GM12878 (cell line): Measurements from ENCODE around the gene AURKA. TPM values are rescaled to one million over a fixed set of nuclear protein-coding genes. Genes with fewer than 3 reads are reported as not detected.

ENCODE experiments used
- ATAC-seq: fragments of 200-7000 bp; cut with Tn5 transposase; 3 replicates; pipeline ENCODE4 v1.9.1; 2020; ENCODE audit warnings: mild to moderate bottlenecking, moderate library complexity
- BruUV-seq: library from RNA; stranded (reverse); fragments of 400-500 nt; replicated peaks from 2 replicates; lab custom pipeline; 2021; lab: Mats Ljungman, UMichigan
- CTCF ChIA-PET: fragments of 300-600 bp; sonication (Branson Sonifier 250); formaldehyde crosslinking; extraction: SDS; loops from one replicate; lab custom pipeline; 2021; ENCODE audit warnings: inconsistent platforms; lab: Yijun Ruan, JAX
- POLR2A ChIA-PET: fragments of 350-600 bp; formaldehyde crosslinking; extraction: SDS; loops from one replicate; lab custom pipeline; 2021; ENCODE audit warnings: inconsistent platforms; lab: Charles Lee
- RAD21 ChIA-PET: fragments of 300-600 bp; sonication (Branson Sonifier 250); formaldehyde crosslinking; loops from one replicate; lab custom pipeline; 2023; ENCODE audit warnings: antibody characterized with exemption; ENCODE audit not compliant: unreplicated experiment; lab: Charles Lee
- SMC1A ChIA-PET: fragments of 300-600 bp; sonication (Branson Sonifier 250); formaldehyde crosslinking; loops from one replicate; lab custom pipeline; 2023; ENCODE audit not compliant: unreplicated experiment, uncharacterized antibody; lab: Charles Lee
- DNase-seq: peaks from one replicate; pipeline ENCODE4 v3.0.0-alpha.2; 2011; ENCODE audit warnings: low read depth, low spot score
- FAIRE-seq: peaks from 3 replicates; lab custom pipeline; 2011; peaks lifted over from hg19 to GRCh38; lab: Jason Lieb, UNC
- H2AFZ ChIP-seq: 2 replicates; pipeline ENCODE4 v1.6.0; 2011; ENCODE audit warnings: low read depth, low read length, control low read depth; ENCODE audit not compliant: control insufficient read depth
- H3K27ac ChIP-seq: 2 replicates; pipeline ENCODE4 v1.5.1; 2011; ENCODE audit warnings: control low read depth; ENCODE audit not compliant: control insufficient read depth, insufficient read depth
- H3K27me3 ChIP-seq, 2 experiments: replicated peaks in 1 of 2; 2 replicates each; pipeline versions ENCODE4 v1.6.0 to v1.6.1; 2011; ENCODE audit warnings: low read length in 1 of 2; ENCODE audit not compliant: control insufficient read depth in 2 of 2, insufficient read depth in 2 of 2
- H3K36me3 ChIP-seq, 2 experiments: 2 replicates each; pipeline ENCODE4 v1.5.1; 2011; ENCODE audit warnings: low read length in 1 of 2; ENCODE audit not compliant: control insufficient read depth in 2 of 2, insufficient read depth in 2 of 2
- H3K4me1 ChIP-seq: 2 replicates; pipeline ENCODE4 v1.6.1; 2011; ENCODE audit warnings: mild to moderate bottlenecking, low read length, moderate library complexity, mixed read lengths; ENCODE audit not compliant: control insufficient read depth, insufficient read depth
- H3K4me2 ChIP-seq: 2 replicates; pipeline ENCODE4 v1.6.0; 2011; ENCODE audit warnings: control low read depth; ENCODE audit not compliant: control insufficient read depth, insufficient read depth
- H3K4me3 ChIP-seq: fragments of 200-600 bp; sonication (generic); 2 replicates; pipeline ENCODE4 v1.5.1; 2016
- H3K79me2 ChIP-seq: 2 replicates; pipeline ENCODE4 v1.6.0; 2011; ENCODE audit warnings: low read length; ENCODE audit not compliant: control insufficient read depth, insufficient read depth
- H3K9ac ChIP-seq: 2 replicates; pipeline ENCODE4 v1.8.0; 2011; ENCODE audit warnings: low read length, control low read depth, mixed read lengths; ENCODE audit not compliant: control insufficient read depth, insufficient read depth
- H3K9me3 ChIP-seq: replicated peaks from 3 replicates; pipeline ENCODE4 v1.5.1; 2011; ENCODE audit warnings: mild to moderate bottlenecking, low read length; ENCODE audit not compliant: control insufficient read depth, insufficient read depth
- H4K20me1 ChIP-seq: 2 replicates; pipeline ENCODE4 v1.6.0; 2011; ENCODE audit not compliant: control insufficient read depth, insufficient read depth
- ESRRA ChIP-seq: IDR thresholded peaks from 2 replicates; pipeline ENCODE4 v1.6.1; 2012; ENCODE audit warnings: mild to moderate bottlenecking, low read length, improper control_type of control experiment
- HDAC2 ChIP-seq: fragments of 200-600 bp; sonication (generic); IDR thresholded peaks from 2 replicates; pipeline ENCODE4 v1.6.1; 2017
- POU2F2 ChIP-seq: IDR thresholded peaks from 3 replicates; pipeline ENCODE4 v1.6.1; 2011; ENCODE audit warnings: low read depth, mild to moderate bottlenecking, low read length, borderline replicate concordance
- SMC3 ChIP-seq: IDR thresholded peaks from 2 replicates; pipeline ENCODE4 v1.6.1; 2011; ENCODE audit warnings: low read length, improper control_type of control experiment, borderline replicate concordance
- SP1 ChIP-seq: IDR thresholded peaks from one replicate; pipeline ENCODE4 v1.6.1; 2011; ENCODE audit warnings: low read depth, low read length
- SPI1 ChIP-seq: IDR thresholded peaks from 2 replicates; pipeline ENCODE4 v1.6.1; 2011; ENCODE audit warnings: low read depth, mild to moderate bottlenecking, low read length, moderate library complexity, borderline replicate concordance; ENCODE audit not compliant: insufficient read depth
- SREBF1 ChIP-seq: IDR thresholded peaks from 2 replicates; pipeline ENCODE4 v1.6.1; 2012; ENCODE audit warnings: mild to moderate bottlenecking, low read length
- SUZ12 ChIP-seq: fragments of 200-600 bp; sonication (generic); IDR thresholded peaks from one replicate; pipeline ENCODE4 v1.6.1; 2018; ENCODE audit warnings: antibody characterized with exemption, mild to moderate bottlenecking; ENCODE audit not compliant: unreplicated experiment
- TBL1XR1 ChIP-seq: IDR thresholded peaks from 2 replicates; pipeline ENCODE4 v1.6.1; 2012; ENCODE audit warnings: low read depth, low read length, improper control_type of control experiment
- ZNF217 ChIP-seq: fragments of 450-650 bp; IDR thresholded peaks from 2 replicates; pipeline ENCODE4 v1.6.1; 2017; ENCODE audit warnings: antibody characterized with exemption, mild to moderate bottlenecking
- WGBS: methylation state at CpG from one replicate; pipeline ENCODE4 v1.1.6; 2016; ENCODE audit warnings: low lambda C conversion rate; ENCODE audit not compliant: insufficient replicate concordance, insufficient coverage; ENCODE audit errors: missing lambda C conversion rate; 5-methylcytosine and 5-hydroxymethylcytosine counted together
- in situ Hi-C: fragments of 300-500 bp; cut with MboI; formaldehyde crosslinking; loops from 9 replicates; pipeline ENCODE4 v1.14.3; 2018; ENCODE audit warnings: mixed read lengths
- intact Hi-C: fragments of 100-400 bp; cut with micrococcal nuclease; formaldehyde crosslinking; loops from one replicate; pipeline ENCODE4 v1.14.2; 2022; ENCODE audit not compliant: unreplicated experiment
- polyA plus RNA-seq, 11 experiments: library from polyadenylated mRNA; depleted of rRNA in 4 of 11; unstranded in 6 of 11; stranded (reverse) in 5 of 11; fragments of >200 nt; fragmentation: Nextera tagmentation in 4 of 11; fragmentation: Illumina TruSeq in 1 of 11; extraction: Ambion mirVana in 4 of 11; extraction: Trizol in 1 of 11; gene quantifications; 1 replicate in 1 of 11; 2 replicates in 10 of 11; pipeline versions ENCODE4 v1.2.1 to v1.2.3, GENCODE V29; 2011 to 2016; ENCODE audit warnings: inconsistent platforms in 2 of 11, missing spikeins in 2 of 11, low read depth in 1 of 11
- total RNA-seq, 4 experiments: library from RNA; depleted of rRNA in 3 of 4; stranded (reverse); fragments of >200 nt in 3 of 4; fragmentation: Illumina TruSeq in 1 of 4; extraction: Trizol in 1 of 4; gene quantifications; 2 replicates each; pipeline versions ENCODE4 v1.2.1 to v1.2.3, GENCODE V29; 2013 to 2021
- TF ChIP-seq, protein P1 (sequence below): fragments of 450-650 bp; IDR thresholded peaks from 2 replicates; pipeline ENCODE4 v1.6.1; 2017; ENCODE audit warnings: mild to moderate bottlenecking

Gene AURKA
- total and polyA plus RNA-seq, 10 of the 15 experiments (the other 5 are each of a cell fraction or from before 2014, with no cell fraction given) = 57.3 to 122 (median 73.4) TPM

GRCh38 chr20:56418385-56418861, 26.4 kb upstream of the AURKA start:
- H3K27me3 ChIP-seq = no peaks in the 10 kb centered on the region
- ChIA-PET CTCF (no interaction called here), POLR2A (no interaction called here), RAD21 (no interaction called here), SMC1A (interaction anchor here (0.9 kb wide), 1 partner anchor 22 kb away, joined by 4 read pairs; no protein-coding TSS in a partner anchor)
- H3K9ac ChIP-seq = no peak overlapping the region
- intact Hi-C loops (no loop called here), in situ Hi-C loops (no loop called here)
- H4K20me1 ChIP-seq = no peaks in the 10 kb centered on the region
- no peak for FAIRE-seq
- H3K4me2 ChIP-seq = no peak overlapping the region
- no peak for DNase-seq
- H3K4me3 ChIP-seq = no peak overlapping the region
- TF ChIP-seq ZNF217 (no peak), ESRRA (no peak)
- no peaks in the 10 kb centered on the region for H3K79me2 ChIP-seq
- H2AFZ ChIP-seq = no peak overlapping the region
- no TSS peak for BruUV-seq
- H3K36me3 ChIP-seq = no peaks in the 10 kb centered on the region
- WGBS = 68% methylated on average over 11 of the region's 11 CpGs
- no peak overlapping the region for H3K27ac ChIP-seq
- H3K4me1 ChIP-seq = peaks cover 4% of the 10 kb centered on the region
- no peaks in the 10 kb centered on the region for H3K9me3 ChIP-seq
- no peak for ATAC-seq

DNA sequence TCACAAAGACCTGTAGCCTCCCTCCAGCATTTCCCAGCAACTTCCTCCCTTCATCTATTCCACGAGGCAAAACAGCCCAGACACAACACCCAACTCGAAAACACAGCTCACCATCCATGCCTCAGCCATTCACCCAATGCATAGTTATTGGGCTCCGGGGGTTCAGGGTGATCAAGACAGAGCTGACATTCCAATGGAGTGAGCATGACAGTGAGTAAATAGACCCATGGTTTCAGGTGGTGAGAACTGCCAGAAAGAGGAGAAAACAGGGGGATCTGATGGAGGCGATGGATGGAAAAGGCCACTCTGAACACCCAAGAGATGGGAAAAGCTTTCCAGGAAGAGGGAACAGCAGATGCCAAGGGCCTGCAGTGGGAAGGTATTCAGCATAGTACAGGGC, 25.9 kb upstream of the AURKA start:
- no peak overlapping the region for H3K9ac ChIP-seq
- TF ChIP-seq HDAC2 (no peak), SUZ12 (no peak), SREBF1 (no peak), TBL1XR1 (no peak), POU2F2 (no peak), SPI1 (no peak), SP1 (no peak), SMC3 (no peak)
- TF ChIP-seq, protein P1, sequence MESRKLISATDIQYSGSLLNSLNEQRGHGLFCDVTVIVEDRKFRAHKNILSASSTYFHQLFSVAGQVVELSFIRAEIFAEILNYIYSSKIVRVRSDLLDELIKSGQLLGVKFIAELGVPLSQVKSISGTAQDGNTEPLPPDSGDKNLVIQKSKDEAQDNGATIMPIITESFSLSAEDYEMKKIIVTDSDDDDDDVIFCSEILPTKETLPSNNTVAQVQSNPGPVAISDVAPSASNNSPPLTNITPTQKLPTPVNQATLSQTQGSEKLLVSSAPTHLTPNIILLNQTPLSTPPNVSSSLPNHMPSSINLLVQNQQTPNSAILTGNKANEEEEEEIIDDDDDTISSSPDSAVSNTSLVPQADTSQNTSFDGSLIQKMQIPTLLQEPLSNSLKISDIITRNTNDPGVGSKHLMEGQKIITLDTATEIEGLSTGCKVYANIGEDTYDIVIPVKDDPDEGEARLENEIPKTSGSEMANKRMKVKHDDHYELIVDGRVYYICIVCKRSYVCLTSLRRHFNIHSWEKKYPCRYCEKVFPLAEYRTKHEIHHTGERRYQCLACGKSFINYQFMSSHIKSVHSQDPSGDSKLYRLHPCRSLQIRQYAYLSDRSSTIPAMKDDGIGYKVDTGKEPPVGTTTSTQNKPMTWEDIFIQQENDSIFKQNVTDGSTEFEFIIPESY = no peak
- H3K36me3 ChIP-seq = no peaks in the 10 kb centered on the region
- CTCF ChIA-PET = no interaction called here
- SMC1A ChIA-PET = interaction anchor here (0.9 kb wide), 1 partner anchor 21 kb away, joined by 4 read pairs; no protein-coding TSS in a partner anchor
- no peak for ATAC-seq
- H3K27me3 ChIP-seq = no peaks in the 10 kb centered on the region
- H3K4me1 ChIP-seq = peaks cover 3% of the 10 kb centered on the region; the same call in 1 of the 2 replicates
- no peak for FAIRE-seq
- H3K27ac ChIP-seq = no peak overlapping the region
- no peak overlapping the region for H3K4me2 ChIP-seq
- intact Hi-C loops (no loop called here), in situ Hi-C loops (no loop called here)
- H4K20me1 ChIP-seq = no peaks in the 10 kb centered on the region
- no peak for DNase-seq
- BruUV-seq = no TSS peak
- RAD21 ChIA-PET = interaction anchor here (1.3 kb wide), 1 partner anchor 34 kb away, joined by 3 read pairs; no protein-coding TSS in a partner anchor
- 71% methylated on average over 4 of the region's 4 CpGs for WGBS
- no peaks in the 10 kb centered on the region for H3K79me2 ChIP-seq
- H3K4me3 ChIP-seq = no peak overlapping the region
- no peaks in the 10 kb centered on the region for H3K9me3 ChIP-seq
- POLR2A ChIA-PET = no interaction called here
- H2AFZ ChIP-seq = no peak overlapping the region
